ENCODE results near the gene RNLS. TPM values are rescaled to one million over a fixed set of nuclear protein-coding genes. Genes with fewer than 3 reads are reported as not detected.
"Not testable (repeated sequence)": the region's sequence is repeated elsewhere in the genome, so short reads cannot be mapped to it uniquely, and the experiment has no call there.

The RNLS gene
- total RNA-seq, 3 donors from 2014 or later (not counting 1 experiment from before 2014, with no cell fraction given) = 4.0 to 6.8 (median 4.4) TPM

GRCh38 chr10:88490231-88490980 is 92.7 kb downstream of the RNLS start:
- Mint-ChIP-seq H3K36me3 (peaks cover 6% of the 10 kb centered on the region), H3K27me3 (ENCODE audit: low read depth in 2 of 2) (no peaks in the 10 kb centered on the region), H3K27ac (no peak overlapping the region), H3K4me1 (no peaks in the 10 kb centered on the region), H3K9me3 (no peaks in the 10 kb centered on the region), H3K4me3 (no peak overlapping the region)
- ATAC-seq = no peak
- no peak for DNase-seq
- no peak for TF ChIP-seq CTCF (IDR thresholded peaks at IDR 0.05)
- 89% methylated on average over 3 of the region's 4 CpGs for WGBS (ENCODE audit: insufficient coverage)
- no peaks in the 10 kb centered on the region for H3K9me3 ChIP-seq (ENCODE audit: control insufficient read depth, insufficient read depth, low read length)
- intact Hi-C loops (cut with micrococcal nuclease) = no loop called here
- H3K4me1 ChIP-seq (ENCODE audit: control insufficient read depth, insufficient read depth, low read length) = no peaks in the 10 kb centered on the region
- H3K27me3 ChIP-seq (ENCODE audit: control insufficient read depth, insufficient read depth, low read length) = no peaks in the 10 kb centered on the region
- H3K4me3 ChIP-seq (ENCODE audit: low read length) = no peak overlapping the region
- no peaks in the 10 kb centered on the region for H3K36me3 ChIP-seq (ENCODE audit: control insufficient read depth, insufficient read depth, low read length)
- H3K27ac ChIP-seq (ENCODE audit: low read length) = no peak overlapping the region

GRCh38 chr10:88489107-88489506 is 94.0 kb downstream of the RNLS start:
- intact Hi-C loops (cut with micrococcal nuclease) = no loop called here
- TF ChIP-seq CTCF (IDR thresholded peaks at IDR 0.05) = no peak
- H3K4me3 ChIP-seq (ENCODE audit: low read length) = no peak overlapping the region
- no peak overlapping the region for H3K27ac ChIP-seq (ENCODE audit: low read length)
- H3K4me1 Mint-ChIP-seq = no peaks in the 10 kb centered on the region
- H3K27me3 ChIP-seq (ENCODE audit: control insufficient read depth, insufficient read depth, low read length) = no peaks in the 10 kb centered on the region
- ATAC-seq (no peak), DNase-seq (no peak)
- no peaks in the 10 kb centered on the region for H3K9me3 Mint-ChIP-seq
- no peaks in the 10 kb centered on the region for H3K9me3 ChIP-seq (ENCODE audit: control insufficient read depth, insufficient read depth, low read length)
- H3K27ac Mint-ChIP-seq = no peak overlapping the region
- H3K36me3 Mint-ChIP-seq = peaks cover 6% of the 10 kb centered on the region
- H3K36me3 ChIP-seq (ENCODE audit: control insufficient read depth, insufficient read depth, low read length) = no peaks in the 10 kb centered on the region
- no CpG with 5 or more reads among the region's 1 CpG for WGBS (ENCODE audit: insufficient coverage)
- H3K27me3 Mint-ChIP-seq (ENCODE audit: low read depth in 2 of 2) = no peaks in the 10 kb centered on the region
- H3K4me3 Mint-ChIP-seq = no peak overlapping the region
- no peaks in the 10 kb centered on the region for H3K4me1 ChIP-seq (ENCODE audit: control insufficient read depth, insufficient read depth, low read length)

- not testable (repeated sequence) for H3K36me3 ChIP-seq (ENCODE audit: control insufficient read depth, insufficient read depth, low read length); H3K36me3 Mint-ChIP-seq
Observed at GRCh38 chr10:88486816-88487215, 96.3 kb downstream of the RNLS start.

GRCh38 chr10:88482220-88482619 is 100.9 kb downstream of the RNLS start:
- Histone ChIP-seq H3K27me3 (ENCODE audit: control insufficient read depth, insufficient read depth, low read length) (no peaks in the 10 kb centered on the region), H3K27ac (ENCODE audit: low read length) (no peak overlapping the region), H3K36me3 (ENCODE audit: control insufficient read depth, insufficient read depth, low read length) (no peaks in the 10 kb centered on the region), H3K4me1 (ENCODE audit: control insufficient read depth, insufficient read depth, low read length) (no peaks in the 10 kb centered on the region), H3K9me3 (ENCODE audit: control insufficient read depth, insufficient read depth, low read length) (no peaks in the 10 kb centered on the region), H3K4me3 (ENCODE audit: low read length) (no peak overlapping the region)
- Mint-ChIP-seq H3K27ac (no peak overlapping the region), H3K9me3 (peaks cover 2 to 3% of the 10 kb centered on the region in 2 donors), H3K4me1 (no peaks in the 10 kb centered on the region), H3K4me3 (no peak overlapping the region), H3K36me3 (peaks cover 6% of the 10 kb centered on the region), H3K27me3 (ENCODE audit: low read depth in 2 of 2) (peaks cover 7 to 8% of the 10 kb centered on the region in 2 donors)
- no peak for ATAC-seq
- TF ChIP-seq CTCF (IDR thresholded peaks at IDR 0.05) = no peak
- intact Hi-C loops (cut with micrococcal nuclease) = no loop called here
- WGBS (ENCODE audit: insufficient coverage) = 100% methylated on average over 1 of the region's 2 CpGs
- DNase-seq = no peak

More at GRCh38 chr10:88486816-88487215, 96.3 kb downstream of the RNLS start:
- H3K27ac Mint-ChIP-seq; H3K9me3 Mint-ChIP-seq; ATAC-seq; H3K4me1 Mint-ChIP-seq; H3K4me3 ChIP-seq (ENCODE audit: low read length); H3K4me3 Mint-ChIP-seq; H3K9me3 ChIP-seq (ENCODE audit: control insufficient read depth, insufficient read depth, low read length); H3K27me3 ChIP-seq (ENCODE audit: control insufficient read depth, insufficient read depth, low read length); H3K4me1 ChIP-seq (ENCODE audit: control insufficient read depth, insufficient read depth, low read length); intact Hi-C loops (cut with micrococcal nuclease); DNase-seq; H3K27ac ChIP-seq (ENCODE audit: low read length); H3K27me3 Mint-ChIP-seq (ENCODE audit: low read depth in 2 of 2): not testable (repeated sequence)
- WGBS (ENCODE audit: insufficient coverage) = 100% methylated on average over 1 of the region's 2 CpGs
